T47D (cell line): ENCODE measurements around the gene NFATC4.
A peak's percentile ranks its signal among the peaks of the same experiment; 100 is the strongest.

Experiments used
- DNase-seq, 2 experiments: peaks; one replicate each; pipeline versions ENCODE4 v3.0.0 to v3.0.0-alpha.2; 2011 to 2012; ENCODE audit warnings: low read depth in 1 of 2, low spot score in 1 of 2
- JUND ChIP-seq: IDR thresholded peaks from 2 replicates; pipeline ENCODE4 v1.6.1; 2012; ENCODE audit warnings: low read depth
- in situ Hi-C: cut with HindIII; loops from 2 replicates; pipeline ENCODE4 v1.10.0; 2016; ENCODE audit warnings: low sequenced_read_pairs, low pct_unique_long_range_greater_than_20kb

The NFATC4 gene

GRCh38 chr14:24399999-24400718 is 32.2 kb downstream of the NFATC4 start:
- no peak for DNase-seq
- in situ Hi-C loops: no loop called here
- no peak for TF ChIP-seq JUND

GRCh38 chr14:24401810-24402702 is 34.1 kb downstream of the NFATC4 start:
- no peak for TF ChIP-seq JUND
- DNase-seq: no peak
- in situ Hi-C loops: no loop called here

GRCh38 chr14:24403294-24403998 is 35.5 kb downstream of the NFATC4 start:
- no peak for TF ChIP-seq JUND
- no peak for DNase-seq
- in situ Hi-C loops: no loop called here

GRCh38 chr14:24404814-24405213 is 36.8 kb downstream of the NFATC4 start:
- DNase-seq: no peak
- in situ Hi-C loops: no loop called here
- no peak for TF ChIP-seq JUND

GRCh38 chr14:24406416-24406815 is 38.4 kb downstream of the NFATC4 start:
- no peak for TF ChIP-seq JUND

GRCh38 chr14:24407608-24408325 is 39.8 kb downstream of the NFATC4 start:
- no peak for TF ChIP-seq JUND
- no peak for DNase-seq
- in situ Hi-C loops: no loop called here

More at GRCh38 chr14:24406416-24406815, 38.4 kb downstream of the NFATC4 start:
- in situ Hi-C loops: no loop called here
- no peak for DNase-seq

- in situ Hi-C loops: no loop called here
- DNase-seq: no peak
- TF ChIP-seq JUND: no peak
Measured at GRCh38 chr14:24408764-24409163, 40.8 kb downstream of the NFATC4 start.

- in situ Hi-C loops: no loop called here
- DNase-seq: no peak
- no peak for TF ChIP-seq JUND
Measured at GRCh38 chr14:24409192-24409591, 41.2 kb downstream of the NFATC4 start.

GRCh38 chr14:24409956-24410355 is 42.0 kb downstream of the NFATC4 start:
- in situ Hi-C loops: no loop called here
- TF ChIP-seq JUND: no peak
- DNase-seq: no peak

- peak; percentile 69 to 71 for DNase-seq
- no peak for TF ChIP-seq JUND
- in situ Hi-C loops: no loop called here
Measured at GRCh38 chr14:24411443-24412389, 43.7 kb downstream of the NFATC4 start.

GRCh38 chr14:24414077-24414476 is 46.1 kb downstream of the NFATC4 start:
- in situ Hi-C loops: no loop called here
- DNase-seq: no peak
- TF ChIP-seq JUND: no peak
